Measurements from ENCODE around the gene CCDC141. TPM values are rescaled to one million over a fixed set of nuclear protein-coding genes. Genes with fewer than 3 reads are reported as not detected.
A peak's percentile ranks its signal among the peaks of the same experiment; 100 is the strongest.

The CCDC141 gene
- total and polyA plus RNA-seq, 2 donors (not counting 3 experiments of a cell fraction or from before 2014, with no cell fraction given), result not detected

DNA sequence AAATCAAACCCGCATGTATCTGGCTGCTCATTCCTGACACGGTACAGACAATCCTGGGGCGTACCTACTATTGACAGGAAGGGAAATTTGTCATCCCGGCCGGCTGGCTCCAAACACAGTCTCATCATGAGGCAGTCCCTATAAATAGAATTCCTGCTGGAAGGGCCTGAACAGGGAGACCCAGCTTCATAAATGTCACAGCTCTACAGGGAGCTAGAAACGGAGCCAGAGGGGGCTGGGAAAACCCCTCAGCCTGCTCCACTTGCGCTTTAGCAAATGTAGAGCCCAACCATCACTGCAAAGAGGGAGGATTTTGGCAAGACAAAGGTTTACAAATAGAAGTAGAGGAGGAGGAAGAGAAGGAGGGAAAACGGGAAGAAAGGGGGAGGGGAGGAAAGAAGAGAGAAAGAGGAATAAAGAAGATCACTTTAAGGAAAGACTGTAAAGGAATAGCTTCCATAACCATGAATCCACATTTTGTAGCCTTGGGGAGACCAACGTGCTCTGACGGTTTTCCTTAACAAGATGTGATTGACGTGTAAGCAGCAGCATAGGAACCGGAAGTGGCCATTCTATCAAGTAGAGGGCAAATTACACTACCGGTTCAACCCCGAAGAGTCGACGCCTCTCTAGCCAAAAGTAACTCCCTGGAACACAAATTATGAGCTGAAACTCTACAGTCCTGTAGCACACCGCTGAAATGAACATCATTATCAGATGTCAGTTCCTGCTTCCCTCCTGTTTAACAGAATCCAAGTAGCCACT is 185.9 kb downstream of the CCDC141 start:
- POLR2A ChIA-PET, result no interaction called here
- no peaks in the 10 kb centered on the region for H4K20me1 ChIP-seq (replicated peaks; ENCODE audit: control insufficient read depth, extremely low read depth, insufficient read depth, low read length)
- H3K36me3 ChIP-seq (ENCODE audit: control insufficient read depth in 2 of 2, extremely low read depth in 1 of 2, insufficient read depth in 2 of 2, low read length in 2 of 2), result no peaks in the 10 kb centered on the region
- no peaks in the 10 kb centered on the region for H3K9me1 ChIP-seq (replicated peaks; ENCODE audit: control insufficient read depth, extremely low read depth, insufficient read depth, low read length)
- H3K9ac ChIP-seq (replicated peaks; ENCODE audit: extremely low read depth, insufficient read depth, low read length), result peak overlapping the region; percentile 29
- dilution Hi-C loops (cut with MboI; ENCODE audit: extremely low pct_ligation_motif_present, low sequenced_read_pairs), result no loop called here
- DNase-seq (ENCODE audit: low read depth, low spot score) (peak; percentile 62), FAIRE-seq (peak; percentile 88)
- intact Hi-C loops (cut with micrococcal nuclease), result loop anchor here (2.0 kb wide), 1 partner anchor 33 kb away; no protein-coding TSS in a partner anchor
- H3K9me3 ChIP-seq (replicated peaks; ENCODE audit: control insufficient read depth, insufficient read depth, low read length), result no peaks in the 10 kb centered on the region
- peak overlapping the region; percentile 88 for H2AFZ ChIP-seq (ENCODE audit: low read depth, low read length)
- BruUV-seq (replicated peaks), result no TSS peak
- no peak for TF ChIP-seq MYC (IDR thresholded peaks at IDR 0.05; ENCODE audit: low read depth, low read length)
- TF ChIP-seq POLR2A (IDR thresholded peaks at IDR 0.05; ENCODE audit: low read depth, low read length), result no peak
- TF ChIP-seq, protein P1, sequence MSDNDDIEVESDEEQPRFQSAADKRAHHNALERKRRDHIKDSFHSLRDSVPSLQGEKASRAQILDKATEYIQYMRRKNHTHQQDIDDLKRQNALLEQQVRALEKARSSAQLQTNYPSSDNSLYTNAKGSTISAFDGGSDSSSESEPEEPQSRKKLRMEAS (IDR thresholded peaks at IDR 0.05; ENCODE audit: insufficient read depth, insufficient read length), result no peak
- TF ChIP-seq FOS (IDR thresholded peaks at IDR 0.05; ENCODE audit: borderline replicate concordance, insufficient read depth, low read length), result peak; percentile 71
- TF ChIP-seq POLR2AphosphoS5 (IDR thresholded peaks at IDR 0.05; ENCODE audit: insufficient read depth, low read depth, low read length), result peak; percentile 40
- no peaks in the 10 kb centered on the region for H3K79me2 ChIP-seq (ENCODE audit: control insufficient read depth, insufficient read depth, low read length)
- no peak overlapping the region for H3K4me3 ChIP-seq (replicated peaks in 1 of 3; ENCODE audit: insufficient read depth in 1 of 3, low read depth in 1 of 3, low read length in 3 of 3)
- peaks cover 25% of the 10 kb centered on the region for H3K4me1 ChIP-seq (ENCODE audit: control insufficient read depth, extremely low read depth, insufficient read depth, low read length)
- CTCF ChIA-PET, result interaction anchor here (1.2 kb wide), 1 partner anchor 266 kb away, joined by 3 read pairs; no protein-coding TSS in a partner anchor
- peak overlapping the region; percentile 17 for H3K4me2 ChIP-seq (ENCODE audit: insufficient read depth, low read length)
- H3K27ac ChIP-seq (ENCODE audit: insufficient read depth, low read depth, low read length), result peak overlapping the region; percentile 56
- no peaks in the 10 kb centered on the region for H3K27me3 ChIP-seq (ENCODE audit: control insufficient read depth in 2 of 2, insufficient read depth in 2 of 2, low read length in 2 of 2)

DNA sequence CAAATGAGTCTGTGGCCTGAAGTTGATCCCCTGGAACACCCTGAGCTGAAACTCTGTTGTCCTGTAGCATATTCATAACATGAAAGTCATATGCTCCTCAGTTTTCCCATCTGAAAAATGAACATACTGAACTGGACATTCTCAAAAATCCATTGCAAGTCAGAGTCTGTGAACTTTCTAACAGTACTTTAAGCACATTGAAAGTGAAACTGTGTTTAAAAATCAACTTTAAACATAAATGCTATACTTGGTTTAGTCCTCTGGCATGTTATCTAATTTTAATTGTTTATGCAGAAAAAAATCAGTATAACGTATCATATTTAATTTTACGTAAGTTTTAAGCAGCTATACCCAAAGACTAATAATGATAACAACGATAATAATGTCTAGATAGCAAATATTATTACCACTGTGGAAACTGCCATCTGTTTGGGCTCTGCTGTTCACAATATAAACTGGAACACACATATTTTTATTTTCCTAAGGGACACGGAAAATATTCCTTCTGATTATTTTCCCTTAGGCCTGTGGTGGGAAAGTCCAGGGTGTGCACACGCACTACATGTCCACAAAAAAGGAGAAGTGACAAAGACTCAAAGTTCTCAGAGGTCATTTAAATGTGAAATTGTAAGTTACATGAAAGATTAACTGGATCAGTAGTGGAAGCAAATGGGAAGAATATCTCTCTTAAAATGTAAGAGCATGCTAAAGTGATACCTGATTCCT is 186.6 kb downstream of the CCDC141 start:
- H3K4me1 ChIP-seq (ENCODE audit: control insufficient read depth, extremely low read depth, insufficient read depth, low read length), result peaks cover 25% of the 10 kb centered on the region
- H3K9me3 ChIP-seq (replicated peaks; ENCODE audit: control insufficient read depth, insufficient read depth, low read length), result no peaks in the 10 kb centered on the region
- no peak for FAIRE-seq
- ChIA-PET POLR2A (no interaction called here), CTCF (interaction anchor here (1.2 kb wide), 1 partner anchor 266 kb away, joined by 3 read pairs; no protein-coding TSS in a partner anchor)
- no peaks in the 10 kb centered on the region for H3K27me3 ChIP-seq (ENCODE audit: control insufficient read depth in 2 of 2, insufficient read depth in 2 of 2, low read length in 2 of 2)
- H3K4me3 ChIP-seq (replicated peaks in 1 of 3; ENCODE audit: insufficient read depth in 1 of 3, low read depth in 1 of 3, low read length in 3 of 3), result no peak overlapping the region
- no peaks in the 10 kb centered on the region for H3K79me2 ChIP-seq (ENCODE audit: control insufficient read depth, insufficient read depth, low read length)
- peak overlapping the region; percentile 29 for H3K9ac ChIP-seq (replicated peaks; ENCODE audit: extremely low read depth, insufficient read depth, low read length)
- DNase-seq (ENCODE audit: low read depth, low spot score), result no peak
- intact Hi-C loops (cut with micrococcal nuclease), result loop anchor here (2.0 kb wide), 1 partner anchor 32 kb away; no protein-coding TSS in a partner anchor
- TSS peak; percentile 48 for BruUV-seq (replicated peaks)
- H3K9me1 ChIP-seq (replicated peaks; ENCODE audit: control insufficient read depth, extremely low read depth, insufficient read depth, low read length), result no peaks in the 10 kb centered on the region
- peak overlapping the region; percentile 88 for H2AFZ ChIP-seq (ENCODE audit: low read depth, low read length)
- dilution Hi-C loops (cut with MboI; ENCODE audit: extremely low pct_ligation_motif_present, low sequenced_read_pairs), result no loop called here
- no peaks in the 10 kb centered on the region for H4K20me1 ChIP-seq (replicated peaks; ENCODE audit: control insufficient read depth, extremely low read depth, insufficient read depth, low read length)
- peak overlapping the region; percentile 56 for H3K27ac ChIP-seq (ENCODE audit: insufficient read depth, low read depth, low read length)
- H3K4me2 ChIP-seq (ENCODE audit: insufficient read depth, low read length), result peak overlapping the region; percentile 17
- no peaks in the 10 kb centered on the region for H3K36me3 ChIP-seq (ENCODE audit: control insufficient read depth in 2 of 2, extremely low read depth in 1 of 2, insufficient read depth in 2 of 2, low read length in 2 of 2)
- TF ChIP-seq EZH2 (IDR thresholded peaks at IDR 0.05; ENCODE audit: borderline replicate concordance, low read depth, low read length, severe bottlenecking) (no peak), JUN (IDR thresholded peaks at IDR 0.05; ENCODE audit: borderline replicate concordance, insufficient read depth, insufficient read length, low read depth) (no peak), POLR2A (IDR thresholded peaks at IDR 0.05; ENCODE audit: low read depth, low read length) (no peak), FOS (IDR thresholded peaks at IDR 0.05; ENCODE audit: borderline replicate concordance, insufficient read depth, low read length) (no peak), GATA2 (IDR thresholded peaks at IDR 0.05; ENCODE audit: insufficient read depth, insufficient read length, low read depth, low read length) (no peak), MYC (IDR thresholded peaks at IDR 0.05; ENCODE audit: low read depth, low read length) (no peak), POLR2AphosphoS5 (IDR thresholded peaks at IDR 0.05; ENCODE audit: insufficient read depth, low read depth, low read length) (no peak)
- TF ChIP-seq, protein P1 (IDR thresholded peaks at IDR 0.05; ENCODE audit: insufficient read depth, insufficient read length), result no peak
- TF ChIP-seq, protein P2, sequence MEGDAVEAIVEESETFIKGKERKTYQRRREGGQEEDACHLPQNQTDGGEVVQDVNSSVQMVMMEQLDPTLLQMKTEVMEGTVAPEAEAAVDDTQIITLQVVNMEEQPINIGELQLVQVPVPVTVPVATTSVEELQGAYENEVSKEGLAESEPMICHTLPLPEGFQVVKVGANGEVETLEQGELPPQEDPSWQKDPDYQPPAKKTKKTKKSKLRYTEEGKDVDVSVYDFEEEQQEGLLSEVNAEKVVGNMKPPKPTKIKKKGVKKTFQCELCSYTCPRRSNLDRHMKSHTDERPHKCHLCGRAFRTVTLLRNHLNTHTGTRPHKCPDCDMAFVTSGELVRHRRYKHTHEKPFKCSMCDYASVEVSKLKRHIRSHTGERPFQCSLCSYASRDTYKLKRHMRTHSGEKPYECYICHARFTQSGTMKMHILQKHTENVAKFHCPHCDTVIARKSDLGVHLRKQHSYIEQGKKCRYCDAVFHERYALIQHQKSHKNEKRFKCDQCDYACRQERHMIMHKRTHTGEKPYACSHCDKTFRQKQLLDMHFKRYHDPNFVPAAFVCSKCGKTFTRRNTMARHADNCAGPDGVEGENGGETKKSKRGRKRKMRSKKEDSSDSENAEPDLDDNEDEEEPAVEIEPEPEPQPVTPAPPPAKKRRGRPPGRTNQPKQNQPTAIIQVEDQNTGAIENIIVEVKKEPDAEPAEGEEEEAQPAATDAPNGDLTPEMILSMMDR (IDR thresholded peaks at IDR 0.05; ENCODE audit: extremely low read depth in 1 of 2, insufficient read depth in 1 of 2, low read depth in 1 of 2, low read length in 2 of 2), result no peak

Data from endothelial cell of umbilical vein (primary cell).